DND-41 (cell line): Measurements from ENCODE around the gene SYNE4.

Experiments used
- CTCF ChIP-seq: IDR thresholded peaks from 2 replicates; pipeline ENCODE4 v1.5.1; 2012; ENCODE audit warnings: borderline replicate concordance, low read length, moderate library complexity, mild to moderate bottlenecking; ENCODE audit not compliant: poor library complexity, severe bottlenecking; ENCODE audit errors: extremely low read depth
- EZH2 ChIP-seq: IDR thresholded peaks from 3 replicates; pipeline ENCODE4 v1.6.1; 2012; ENCODE audit warnings: borderline replicate concordance, low read depth, mild to moderate bottlenecking, moderate library complexity, low read length, inconsistent platforms; ENCODE audit not compliant: severe bottlenecking

DNA sequence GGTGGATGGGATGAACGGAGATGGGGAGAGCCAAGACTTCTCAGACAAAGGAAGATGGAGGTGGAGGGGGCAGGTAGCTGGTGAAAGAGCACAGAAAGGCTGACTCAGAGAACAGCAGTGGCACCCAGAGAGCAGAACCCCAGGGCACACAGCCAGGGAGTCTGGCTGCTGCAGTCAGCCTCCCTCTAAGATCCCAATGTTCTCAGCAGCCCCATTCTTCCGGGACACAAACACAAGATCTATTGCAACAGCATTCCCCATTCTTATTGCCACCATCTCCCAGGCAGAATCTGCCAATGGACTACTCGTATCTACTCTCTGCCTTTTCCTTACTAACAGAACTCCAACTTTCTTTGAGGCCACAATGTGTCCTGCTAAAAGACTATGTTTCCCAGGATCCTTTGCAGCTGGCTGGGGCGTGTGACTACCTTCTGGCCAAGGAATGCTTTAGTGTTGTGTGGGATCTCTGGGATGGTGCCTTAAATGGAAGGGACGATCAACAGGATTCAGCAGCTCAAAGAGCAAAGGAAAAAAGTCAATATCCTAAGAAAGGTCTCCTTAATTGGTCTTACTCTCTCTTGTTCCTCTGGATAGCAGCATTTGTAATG, 37.9 kb upstream of the SYNE4 start:
- no peak for TF ChIP-seq CTCF
- TF ChIP-seq EZH2: no peak
